A204.1 (cell line): Measurements from ENCODE around the gene KCNH4.

Experiments used
- FAIRE-seq: peaks from 2 replicates; lab custom pipeline; 2012; peaks lifted over from hg19 to GRCh38; lab: Jason Lieb, UNC

KCNH4 gene

GRCh38 chr17:42135664-42136653 lies 45.0 kb downstream of the KCNH4 start:
- FAIRE-seq, result no peak

DNA sequence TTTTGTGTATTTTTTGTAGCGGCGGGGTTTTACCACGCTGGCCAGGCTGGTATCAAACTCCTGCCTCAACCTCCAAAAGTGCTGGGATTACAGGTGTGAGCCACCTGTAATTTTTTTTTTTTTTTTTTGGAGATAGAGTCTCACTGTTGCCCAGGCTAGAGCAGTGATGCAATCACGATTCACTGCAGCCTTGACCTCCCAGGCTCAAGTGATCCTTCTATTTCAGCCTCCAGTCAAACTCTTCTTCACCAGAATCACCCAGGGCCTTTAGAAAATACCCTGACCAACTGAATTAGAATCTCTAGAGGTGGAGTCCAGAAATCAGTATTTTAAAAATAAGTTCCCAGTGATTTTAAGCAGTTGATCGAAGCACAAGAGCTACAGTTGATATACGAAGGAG lies 45.8 kb downstream of the KCNH4 start:
- FAIRE-seq, result no peak

DNA sequence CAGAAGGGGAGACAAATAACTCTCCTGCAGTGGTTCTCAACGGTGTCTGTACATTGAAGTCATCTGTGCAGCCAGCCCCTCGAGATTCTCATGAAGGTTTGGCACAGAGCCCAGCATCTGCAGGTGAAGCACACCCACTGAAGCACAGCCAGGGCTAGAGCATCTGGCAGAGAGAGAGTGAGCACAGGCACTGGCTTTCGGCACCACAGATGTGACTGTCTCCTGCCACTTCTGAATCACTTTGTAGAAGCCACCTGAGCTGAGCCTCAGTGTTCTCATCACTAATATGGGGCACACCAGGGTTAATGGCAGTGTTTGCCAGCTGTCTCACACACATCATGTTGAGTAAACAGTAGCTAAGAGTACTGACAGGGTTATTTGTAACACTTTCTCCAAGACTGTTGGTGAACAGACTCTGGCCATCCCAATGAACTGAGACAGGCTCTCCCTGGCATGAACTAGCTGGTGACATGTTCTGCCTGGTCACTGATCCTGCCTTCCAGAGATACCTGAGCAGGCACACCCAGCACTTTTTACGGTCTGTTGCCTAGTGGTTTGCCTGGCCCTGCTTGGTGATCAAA lies 47.4 kb downstream of the KCNH4 start:
- FAIRE-seq, result no peak

DNA sequence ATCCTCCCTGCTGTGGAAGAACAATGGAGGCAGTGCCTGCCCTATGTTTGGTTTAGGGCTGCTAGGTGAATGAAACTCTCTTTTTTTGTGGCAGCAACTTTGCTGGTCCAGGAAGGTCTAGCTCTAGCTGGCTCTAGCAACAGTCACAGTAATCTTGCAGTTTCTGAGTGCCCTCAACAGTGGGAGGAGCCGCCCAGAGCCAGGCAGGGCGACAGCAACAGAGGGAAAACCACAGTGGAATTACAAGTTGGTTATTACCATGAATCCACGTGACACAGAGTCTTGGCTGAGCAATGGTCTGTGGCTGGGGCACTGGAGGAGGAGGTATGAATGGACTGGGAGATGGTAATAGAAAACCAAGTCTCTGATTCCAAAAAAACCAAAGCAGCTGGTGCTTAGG lies 48.0 kb downstream of the KCNH4 start:
- no peak for FAIRE-seq

DNA sequence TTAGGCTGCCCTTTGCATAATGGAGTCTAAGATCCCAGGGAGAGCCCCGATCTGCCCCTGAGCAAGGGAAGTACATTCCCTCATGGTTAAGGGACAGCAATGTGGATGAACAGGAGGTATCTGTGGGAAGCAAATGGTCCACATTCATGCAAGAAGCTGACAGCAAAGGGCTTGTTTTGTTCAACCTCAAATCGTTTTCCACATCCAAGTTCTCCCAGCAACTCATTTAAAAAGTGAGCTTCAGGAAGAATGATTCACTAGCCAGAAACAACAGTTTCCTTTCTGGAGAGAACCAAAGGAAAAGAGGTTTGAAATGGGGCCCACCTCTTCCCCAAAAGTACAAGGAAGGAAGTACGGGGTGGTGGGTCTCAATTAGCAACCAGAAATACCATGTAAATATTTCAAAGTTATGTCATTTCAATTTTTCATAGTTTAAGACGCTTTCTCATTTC lies 48.9 kb downstream of the KCNH4 start:
- no peak for FAIRE-seq

DNA sequence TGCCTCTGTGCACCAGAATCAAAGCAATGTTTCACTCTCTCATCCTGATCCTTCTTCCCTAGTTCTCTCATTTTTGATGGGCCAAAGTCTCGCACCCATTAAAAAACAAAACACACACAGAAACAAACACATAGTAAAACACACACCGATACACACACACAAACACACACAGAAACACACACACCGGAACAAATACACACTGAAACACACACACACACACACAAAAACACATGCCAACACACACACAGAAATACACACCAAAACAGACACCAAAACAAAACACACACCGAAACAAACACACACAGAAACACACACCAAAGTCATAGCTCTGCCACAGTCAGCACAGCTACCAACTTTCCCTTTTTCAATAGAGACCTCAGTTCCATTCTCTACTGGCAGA lies 49.7 kb downstream of the KCNH4 start:
- FAIRE-seq, result no peak

- no peak for FAIRE-seq
Observed at GRCh38 chr17:42130310-42130936, 50.5 kb downstream of the KCNH4 start.

DNA sequence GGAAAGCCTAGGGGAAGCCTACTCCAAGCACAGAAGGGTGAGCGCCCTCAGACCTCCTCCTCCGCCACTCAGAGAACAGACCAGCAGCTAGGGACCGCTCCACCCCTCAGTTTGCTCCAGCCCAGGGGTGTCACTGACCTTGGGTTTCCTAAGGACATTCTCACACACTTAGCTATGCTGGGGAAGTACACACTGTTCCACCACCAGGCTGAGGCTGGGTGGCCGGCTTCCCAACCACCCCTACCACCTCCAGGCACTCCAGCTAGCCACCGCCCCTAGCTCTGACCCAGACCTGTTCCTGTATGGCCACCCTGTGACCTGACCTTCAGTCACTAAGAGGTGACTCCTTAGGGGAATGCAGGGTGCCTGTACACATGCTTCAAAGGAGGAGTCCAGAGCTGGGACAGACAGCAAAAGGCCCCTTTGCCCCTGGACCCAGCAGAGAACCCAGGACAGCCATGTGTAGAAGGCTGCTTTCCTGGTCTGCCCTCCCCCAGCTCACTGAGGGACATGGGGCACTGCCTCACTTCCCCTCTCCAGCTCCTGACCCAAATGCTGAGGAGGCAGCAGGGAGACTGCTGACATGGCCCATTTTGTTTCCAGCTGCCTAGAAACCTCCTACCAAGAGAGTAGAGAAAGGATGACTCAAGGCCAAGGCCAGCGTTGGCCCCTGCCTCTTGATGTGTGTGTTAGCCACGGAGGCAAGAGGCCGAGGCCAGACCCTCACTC lies 51.7 kb downstream of the KCNH4 start:
- no peak for FAIRE-seq

DNA sequence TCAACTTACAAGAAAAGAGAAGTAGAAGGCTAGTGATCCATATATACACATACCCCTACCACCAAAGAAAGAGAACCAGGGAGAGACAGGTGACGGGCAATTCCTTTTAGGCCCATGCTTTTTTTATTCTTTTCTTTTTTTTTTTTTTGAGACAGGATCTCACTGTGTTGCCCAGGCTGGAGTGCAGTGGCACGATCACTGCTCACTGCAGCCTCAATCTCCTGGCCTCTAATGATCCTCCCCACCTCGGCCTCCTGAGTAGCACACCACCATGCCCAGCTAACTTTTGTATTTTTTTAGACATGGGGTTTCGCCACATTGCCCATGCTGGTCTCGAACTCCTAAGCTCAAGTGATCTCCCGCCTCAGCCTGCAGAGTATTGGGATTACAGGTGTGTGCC lies 53.5 kb downstream of the KCNH4 start:
- FAIRE-seq, result no peak

GRCh38 chr17:42126836-42127235 lies 54.1 kb downstream of the KCNH4 start:
- no peak for FAIRE-seq

DNA sequence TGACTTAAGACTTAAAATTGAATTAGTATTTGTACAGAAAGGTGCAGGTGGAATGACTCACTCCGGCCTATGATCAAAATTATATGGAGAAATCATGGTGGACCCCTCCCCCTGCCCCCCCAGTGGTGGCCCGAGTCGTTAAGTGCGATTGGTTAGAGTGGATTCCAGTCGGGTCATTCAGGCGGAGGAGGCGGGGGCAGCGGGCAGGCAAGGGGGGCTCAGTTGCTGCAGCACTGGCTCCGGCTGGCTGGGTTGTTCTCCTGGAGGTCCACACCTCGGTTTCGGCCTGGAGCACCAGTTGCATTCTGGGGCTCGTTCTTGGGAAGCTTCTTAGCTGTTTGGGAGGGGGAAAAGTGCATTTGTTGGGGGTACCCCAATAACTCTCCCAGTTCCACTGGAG lies 55.4 kb downstream of the KCNH4 start:
- no peak for FAIRE-seq

GRCh38 chr17:42124256-42124655 lies 56.7 kb downstream of the KCNH4 start:
- no peak for FAIRE-seq

- no peak for FAIRE-seq
Observed at GRCh38 chr17:42122371-42123303, 58.3 kb downstream of the KCNH4 start, which contains the start of gene HSPB9. TSS of gene HSPB9 (plus strand) at chr17:42122804. CDS start at chr17:42122851, 47 bp downstream.

DNA sequence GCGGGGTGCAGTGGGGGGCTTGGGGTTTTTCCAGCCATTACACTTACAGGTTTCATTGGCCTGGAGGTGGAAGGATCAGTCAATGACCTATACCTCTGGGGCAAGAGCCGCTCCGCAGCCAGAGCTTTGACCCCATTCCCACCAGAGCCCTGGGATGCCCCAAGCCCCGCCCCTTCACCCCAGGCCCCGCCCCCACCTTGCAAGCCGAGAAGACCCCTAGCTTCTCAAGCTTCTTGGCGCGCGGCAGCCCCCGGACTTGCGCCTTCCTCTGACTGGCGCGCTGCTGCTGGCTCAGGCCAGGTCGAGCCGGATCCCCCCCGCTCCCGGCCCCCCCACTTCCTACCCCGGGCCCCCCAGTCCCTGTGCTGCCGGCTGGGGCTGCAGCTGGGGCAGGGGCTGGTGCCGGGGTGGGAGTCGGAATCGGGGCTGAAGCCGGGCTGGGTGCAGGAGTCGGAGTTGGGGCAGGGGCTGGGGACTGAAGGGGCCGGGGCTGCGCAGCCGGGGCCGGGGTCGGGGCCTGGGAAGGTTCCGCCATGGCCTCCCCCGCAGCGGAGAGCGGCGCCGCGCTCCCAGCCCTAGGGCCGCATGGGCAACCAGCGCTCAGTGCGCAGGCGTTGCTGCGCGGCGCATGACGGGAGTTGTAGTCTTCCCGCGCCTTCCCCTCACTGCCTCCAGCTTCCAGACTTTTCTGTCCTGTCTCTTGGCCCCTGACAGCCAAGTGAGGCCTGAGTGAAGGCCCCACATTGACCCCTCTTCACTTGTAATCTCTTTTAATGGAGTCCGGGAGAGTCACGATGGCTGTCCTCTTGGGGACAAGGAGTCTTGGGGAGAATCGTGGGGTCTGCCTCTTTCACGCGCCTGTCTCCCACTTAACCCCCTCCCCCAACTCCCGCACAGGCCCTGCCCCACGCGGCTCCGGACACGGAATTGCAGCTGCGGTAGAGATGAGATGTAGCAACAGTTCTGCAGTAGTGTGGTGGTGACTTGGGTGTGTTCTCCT lies 59.9 kb downstream of the KCNH4 start, which contains the start of gene KAT2A:
KAT2A (minus strand) TSS at position 598 of the 1,000 bp plus-strand sequence; CDS start at position 535, 63 bp downstream.
- FAIRE-seq, result no peak

- FAIRE-seq, result no peak
Observed at GRCh38 chr17:42120161-42120769, 60.7 kb downstream of the KCNH4 start.

GRCh38 chr17:42119301-42119700 lies 61.6 kb downstream of the KCNH4 start:
- no peak for FAIRE-seq

- no peak for FAIRE-seq
Observed at GRCh38 chr17:42118545-42118944, 62.4 kb downstream of the KCNH4 start.

GRCh38 chr17:42118126-42118510 lies 62.8 kb downstream of the KCNH4 start:
- FAIRE-seq, result no peak

- no peak for FAIRE-seq
Observed at GRCh38 chr17:42117397-42118125, 63.4 kb downstream of the KCNH4 start.
